MV-4-11 (cell line): Measurements from ENCODE around the gene POTEG.
"Not testable (repeated sequence)": the region's sequence is repeated elsewhere in the genome, so short reads cannot be mapped to it uniquely, and the experiment has no call there.

ENCODE experiments used
- DNase-seq: peaks from one replicate; lab custom pipeline; 2025; lab: John Stamatoyannopoulos, UW

The POTEG gene

DNA sequence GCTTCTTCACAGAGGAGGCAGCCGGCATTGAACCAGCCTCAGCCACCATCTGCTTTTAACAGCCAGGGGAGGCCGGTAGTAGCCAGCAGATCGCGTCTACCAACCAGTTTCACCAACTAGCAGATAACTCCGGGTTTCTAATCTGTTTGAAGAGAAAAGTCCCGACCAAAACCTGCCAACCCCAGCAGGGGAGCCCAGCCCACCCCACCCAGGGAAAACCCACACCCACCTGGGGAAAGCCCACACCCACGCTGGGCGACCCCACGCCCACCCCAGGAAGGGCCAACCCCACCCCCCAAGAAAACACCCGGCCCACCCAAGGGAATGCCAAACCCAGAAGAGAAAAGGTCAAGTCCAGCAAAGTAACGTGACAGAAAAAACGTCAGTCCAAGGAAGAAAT, at the start of gene POTEG:
Gene POTEG, minus strand, starts transcription at position 101 of the 400 bp plus-strand sequence. Its CDS starts 52 bp downstream, at position 49.
- not testable (repeated sequence) for DNase-seq

DNA sequence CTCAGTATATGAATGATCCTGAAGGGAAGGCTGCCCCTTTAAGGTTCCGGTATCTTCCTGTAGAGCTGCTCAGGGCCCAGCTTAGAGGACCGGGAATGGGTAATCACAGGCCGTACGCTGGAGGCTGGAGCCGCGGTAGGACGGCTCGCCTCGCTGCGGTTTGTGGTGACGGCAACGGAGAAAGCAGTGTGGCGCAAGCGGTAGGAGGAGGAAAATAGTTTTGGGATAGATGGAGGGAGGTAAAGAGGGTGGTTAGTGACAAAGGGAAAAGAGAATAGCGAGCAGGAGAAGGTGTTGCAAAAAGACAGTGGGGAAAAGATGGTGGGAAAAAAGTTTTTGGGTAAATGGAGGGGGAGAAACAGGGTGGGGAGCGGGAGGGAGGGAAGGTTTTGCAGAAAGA, 48.0 kb upstream of the POTEG start:
- DNase-seq, result not testable (repeated sequence)

DNA sequence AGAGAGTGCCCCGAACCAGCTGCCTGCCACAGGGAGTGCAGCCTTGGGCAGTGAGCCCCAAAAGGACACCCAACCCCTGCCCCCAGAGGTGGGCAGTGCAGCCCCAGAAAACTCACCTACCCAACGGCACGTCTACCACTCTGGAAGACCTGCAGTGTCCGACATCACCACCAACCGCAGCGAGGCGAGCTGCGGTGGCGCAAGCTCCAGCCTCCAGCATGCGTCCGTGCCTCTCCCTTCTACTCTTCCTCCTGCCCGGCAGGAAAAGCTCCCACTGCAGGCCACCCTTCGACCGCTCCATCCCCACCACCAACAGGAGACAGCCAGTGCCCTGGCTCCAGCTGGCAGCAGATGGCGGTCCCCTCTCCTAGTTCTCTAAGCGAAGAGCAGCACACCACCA, 47.3 kb upstream of the POTEG start:
- DNase-seq, result not testable (repeated sequence)

DNA sequence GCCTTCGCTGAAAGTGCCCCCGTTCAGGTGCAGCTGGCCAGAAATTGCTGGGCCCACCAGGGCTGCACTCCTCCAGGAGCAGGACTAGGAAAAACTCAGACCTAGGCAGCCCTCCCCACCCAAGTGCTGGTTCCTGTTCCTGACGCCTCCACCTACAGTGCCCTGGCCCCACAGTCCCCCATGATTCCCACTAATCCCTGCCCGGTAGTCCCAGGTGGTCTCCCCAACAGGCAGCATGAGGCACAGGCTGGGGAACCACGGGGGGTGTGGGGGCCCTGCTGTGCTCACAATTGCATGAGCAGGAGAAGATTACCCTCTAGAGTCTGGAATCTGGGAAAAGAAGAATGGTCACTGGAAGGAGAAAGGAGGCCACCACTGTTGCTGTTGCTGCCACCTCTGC, 46.4 kb upstream of the POTEG start:
- DNase-seq, result not testable (repeated sequence)

DNA sequence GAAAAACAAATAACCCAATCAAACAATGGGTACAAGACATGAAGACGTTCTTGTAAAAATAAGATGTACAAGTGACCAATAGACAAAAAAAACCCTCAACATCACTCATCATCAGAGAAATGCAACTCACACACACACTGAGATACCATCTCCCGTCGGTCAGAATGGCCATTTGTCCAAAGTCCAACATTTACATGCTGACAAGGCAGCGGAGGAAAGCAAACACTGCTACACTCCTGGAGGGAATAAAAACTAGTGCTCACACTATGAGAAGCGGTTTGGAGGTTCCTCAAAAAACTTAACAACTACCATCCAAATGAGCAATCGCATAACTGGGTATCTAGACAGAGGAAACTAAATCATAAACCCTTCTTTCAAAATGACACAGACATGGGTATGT, 11.6 kb upstream of the POTEG start:
- not testable (repeated sequence) for DNase-seq

DNA sequence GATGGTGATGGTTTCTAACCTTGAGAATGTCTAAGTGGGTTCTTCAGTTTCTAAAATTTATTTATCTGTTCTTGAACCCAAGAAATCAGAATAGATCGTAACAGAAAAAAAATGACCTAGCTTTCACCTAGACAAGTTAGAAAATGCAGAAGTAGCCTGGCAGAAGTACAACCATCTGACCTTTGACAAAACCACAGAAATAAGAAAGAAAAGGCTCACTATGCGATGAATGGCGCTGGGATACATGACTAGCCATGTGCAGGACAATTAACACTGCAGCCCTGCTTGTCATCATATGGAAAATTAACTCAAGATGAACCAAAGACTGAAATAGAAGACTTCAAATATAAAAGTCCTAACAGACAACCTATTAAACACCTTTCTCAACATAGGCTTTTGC, 5.7 kb upstream of the POTEG start:
- not testable (repeated sequence) for DNase-seq

DNA sequence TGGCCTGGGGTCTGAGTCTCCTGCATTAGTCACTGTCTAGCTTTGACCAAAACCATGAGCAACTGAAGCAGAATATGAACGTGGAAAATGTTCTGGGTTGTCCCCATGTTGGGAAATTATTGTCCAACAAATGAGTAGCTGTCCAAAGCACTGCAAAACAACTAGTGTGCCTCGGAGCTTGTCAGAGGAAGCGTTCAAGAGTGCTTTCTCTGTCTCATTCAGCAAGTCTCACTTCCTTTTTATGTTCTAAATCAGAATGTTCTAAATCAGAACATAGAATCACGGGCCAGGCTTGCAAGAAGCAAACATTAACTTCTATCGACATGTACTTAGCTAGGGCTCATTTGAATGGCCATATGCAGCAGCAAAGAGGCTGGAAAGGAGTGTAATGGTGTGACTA, 5.1 kb upstream of the POTEG start:
- not testable (repeated sequence) for DNase-seq

DNA sequence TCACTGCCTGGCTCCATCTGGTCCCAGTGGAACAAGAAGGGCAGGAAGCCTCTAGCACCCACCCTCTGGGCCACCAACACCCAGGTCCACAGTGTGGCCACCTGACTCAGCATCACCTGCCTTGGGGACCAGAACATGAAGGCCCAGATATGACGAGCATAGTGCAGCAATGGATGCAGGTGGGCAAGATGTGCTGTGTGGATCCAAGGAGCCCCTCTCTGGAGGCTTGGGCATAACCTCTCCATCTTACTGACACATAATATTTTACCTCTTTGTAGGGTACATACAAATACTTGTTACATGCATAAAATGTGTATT, 2.9 kb upstream of the POTEG start:
- not testable (repeated sequence) for DNase-seq

DNA sequence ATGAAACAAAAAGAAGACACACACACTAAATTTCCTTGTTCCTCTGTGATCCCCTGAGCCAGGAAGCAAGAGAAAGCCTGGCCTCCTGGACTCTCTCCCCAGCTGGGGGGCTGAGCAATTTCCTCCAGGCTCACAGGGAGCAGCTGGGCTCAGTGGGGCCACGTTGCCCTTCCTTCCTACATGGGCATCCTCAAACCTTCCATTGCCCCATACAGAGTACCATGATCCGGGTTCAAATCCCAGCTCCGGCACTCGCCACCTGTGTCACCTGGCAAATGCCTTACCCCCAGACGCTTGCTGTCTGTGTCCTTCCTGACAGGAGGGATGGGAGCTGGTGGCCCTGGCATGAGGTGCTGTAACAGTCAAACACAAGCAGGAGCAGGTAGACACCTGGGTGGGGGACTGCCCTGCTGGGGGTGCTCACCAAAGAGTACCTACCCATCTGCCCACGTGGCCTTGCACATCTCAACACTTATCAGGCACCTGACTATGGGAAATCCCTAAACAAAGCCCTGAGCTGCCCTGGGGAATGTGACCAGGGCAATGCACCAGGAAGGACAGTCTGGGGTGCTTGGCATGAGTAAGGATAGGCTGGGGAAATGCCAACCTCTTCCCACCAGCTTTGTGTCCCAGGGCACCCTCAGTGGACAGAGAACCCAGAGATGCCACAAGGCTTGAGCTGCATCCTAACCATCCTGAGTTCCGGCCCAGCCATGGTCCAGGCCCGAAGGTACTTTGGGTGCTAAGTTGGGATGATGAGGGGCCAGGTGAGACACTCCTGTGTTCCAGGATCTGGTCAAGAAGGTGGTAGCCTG, 2.4 kb upstream of the POTEG start:
- not testable (repeated sequence) for DNase-seq

DNA sequence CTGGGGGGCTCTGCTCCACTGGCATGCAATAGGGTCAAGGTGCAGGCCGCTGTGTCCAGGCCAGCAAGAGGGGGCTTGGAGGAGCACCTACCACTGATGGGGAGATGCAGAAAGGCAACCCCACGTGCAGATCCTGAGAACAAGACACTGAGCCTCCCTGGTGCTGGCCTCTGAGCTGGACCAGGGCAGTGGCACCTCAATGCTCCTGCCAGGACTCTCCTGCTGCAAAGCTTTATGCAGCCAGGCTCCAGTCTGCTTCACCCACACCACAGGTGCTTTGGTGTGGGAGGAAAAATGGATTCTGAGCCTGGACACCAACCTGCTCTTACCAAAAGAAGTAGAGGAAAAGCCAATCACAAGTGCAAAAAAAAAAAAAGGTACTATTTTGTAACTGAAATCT, 1.7 kb upstream of the POTEG start:
- DNase-seq, result not testable (repeated sequence)

DNA sequence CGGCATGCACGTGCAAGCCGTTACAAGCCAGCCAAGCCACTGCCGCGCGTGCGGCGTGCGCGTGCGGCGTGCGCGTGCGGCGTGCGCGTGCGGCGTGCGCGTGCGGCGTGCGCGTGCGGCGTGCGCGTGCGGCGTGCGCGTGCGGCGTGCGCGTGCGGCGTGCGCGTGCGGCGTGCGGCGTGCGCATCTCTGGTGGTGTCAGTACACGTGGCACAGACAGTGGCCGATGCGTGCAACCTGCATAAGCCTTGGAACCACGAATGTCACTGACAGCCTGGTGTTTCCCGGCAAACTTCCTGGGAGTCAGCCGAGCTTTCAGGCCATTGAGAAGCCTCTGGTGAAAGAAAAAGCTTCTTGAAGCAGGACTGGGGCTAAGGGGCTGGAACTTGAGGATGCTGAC, 750 bp upstream of the POTEG start:
- not testable (repeated sequence) for DNase-seq

DNA sequence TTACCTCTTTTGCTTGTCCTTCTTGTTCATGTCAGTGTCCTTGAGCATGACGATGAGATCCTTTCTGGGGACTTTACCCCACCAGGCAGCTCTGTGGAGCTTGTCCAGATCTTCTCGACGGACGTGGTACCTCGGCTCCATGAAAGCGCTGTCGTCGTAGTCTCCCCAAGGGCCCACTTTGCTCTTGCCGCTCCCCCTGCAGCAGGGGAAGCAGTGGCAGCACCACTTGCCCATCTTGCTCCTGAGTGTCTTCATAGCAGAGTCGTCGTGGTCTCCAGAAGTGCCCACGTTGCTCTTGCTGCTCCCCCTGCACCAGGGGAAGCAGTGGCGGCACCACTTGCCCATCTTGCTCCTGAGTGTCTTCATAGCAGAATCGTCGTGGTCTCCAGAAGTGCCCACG, 376 bp downstream of the POTEG start:
- not testable (repeated sequence) for DNase-seq

DNA sequence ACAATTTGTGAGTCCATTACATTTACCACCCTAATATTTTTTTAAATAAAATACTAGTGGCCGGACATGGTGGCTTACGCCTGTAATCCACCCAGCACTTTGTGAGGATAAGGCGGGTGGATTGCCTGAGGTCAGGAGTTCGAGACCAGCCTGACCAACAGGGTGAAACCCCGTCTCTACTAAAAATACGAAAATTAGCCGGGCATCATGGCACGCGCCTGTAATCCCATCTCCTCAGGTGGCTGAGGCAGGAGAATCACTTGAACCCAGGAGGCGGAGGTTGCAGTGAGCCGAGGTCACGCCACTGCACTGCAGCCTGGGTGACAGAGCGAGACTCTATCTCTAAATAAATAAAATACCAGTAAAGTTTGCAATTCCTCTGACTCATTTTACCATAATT, 25.6 kb downstream of the POTEG start:
- not testable (repeated sequence) for DNase-seq

DNA sequence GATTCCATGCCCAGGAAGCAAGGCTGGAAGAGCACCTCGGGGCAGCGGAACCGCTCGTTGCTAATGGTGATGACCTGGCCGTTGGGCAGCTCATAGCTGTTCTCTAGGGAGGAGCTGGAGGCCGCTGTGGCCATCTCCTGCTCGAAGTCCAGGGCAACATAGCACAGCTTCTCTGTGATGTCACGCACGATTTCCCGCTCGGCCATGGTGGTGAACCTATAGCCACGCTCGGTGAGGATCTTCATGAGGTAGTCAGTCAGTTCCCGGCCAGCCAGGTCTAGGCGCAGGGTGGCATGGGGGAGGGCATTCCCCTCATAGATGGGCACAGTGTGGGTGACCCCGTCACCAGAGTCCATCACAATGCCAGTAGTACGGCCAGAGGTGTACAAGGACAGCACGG, 32.0 kb downstream of the POTEG start:
- not testable (repeated sequence) for DNase-seq

DNA sequence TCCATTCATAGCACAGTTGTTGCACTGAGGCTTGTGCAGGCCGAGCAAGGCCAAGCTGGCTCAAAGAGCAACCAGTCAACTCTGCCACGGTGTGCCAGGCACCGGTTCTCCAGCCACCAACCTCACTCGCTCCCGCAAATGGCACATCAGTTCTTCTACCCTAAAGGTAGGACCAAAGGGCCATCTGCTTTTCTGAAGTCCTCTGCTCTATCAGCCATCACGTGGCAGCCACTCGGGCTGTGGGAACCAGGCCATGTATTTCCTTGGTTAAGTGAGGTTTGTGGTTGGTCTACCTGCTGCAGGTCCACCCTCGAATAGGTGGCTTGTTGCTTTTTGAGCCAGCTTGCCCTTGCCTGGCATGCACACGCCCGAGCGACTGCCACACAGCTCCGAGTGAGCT, 39.4 kb downstream of the POTEG start:
- DNase-seq, result not testable (repeated sequence)

DNA sequence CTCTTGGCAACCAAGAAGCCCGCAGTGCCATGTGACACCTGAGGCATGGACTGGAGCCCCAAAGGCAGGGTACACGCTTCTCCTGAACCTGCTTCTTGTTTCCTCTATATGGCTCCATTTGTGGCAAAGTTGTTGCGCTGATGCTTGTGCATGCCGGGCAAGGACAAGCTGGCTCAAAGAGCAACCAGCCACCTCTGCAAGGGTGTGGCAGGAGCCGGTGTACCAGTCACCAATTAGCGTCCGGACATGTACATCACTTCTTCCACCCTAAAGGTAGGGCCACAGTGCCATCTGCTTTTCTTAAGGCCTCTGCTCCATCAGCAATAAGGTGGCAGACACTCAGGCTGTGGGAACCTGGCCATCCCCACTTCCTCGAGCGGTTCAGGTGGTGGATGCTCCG, 43.9 kb downstream of the POTEG start:
- DNase-seq, result not testable (repeated sequence)

DNA sequence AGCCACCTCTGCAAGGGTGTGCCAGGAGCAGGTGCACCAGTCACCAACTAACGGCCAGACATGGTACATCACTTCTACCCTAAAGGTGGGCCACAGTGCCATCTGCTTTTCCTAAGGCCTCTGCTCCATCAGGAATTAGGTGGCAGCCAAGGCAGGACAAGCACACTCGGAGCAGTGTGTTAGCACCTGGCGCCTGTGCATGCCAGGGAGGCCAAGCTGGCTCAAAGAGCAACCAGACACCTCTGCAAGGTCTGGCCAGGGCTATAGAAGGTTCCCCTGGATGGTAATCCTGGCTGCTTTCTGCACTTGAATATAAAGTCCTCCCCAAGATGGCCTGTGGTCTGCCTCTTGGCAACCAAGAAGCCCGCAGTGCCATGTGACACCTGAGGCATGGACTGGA, 45.4 kb downstream of the POTEG start:
- DNase-seq, result not testable (repeated sequence)

DNA sequence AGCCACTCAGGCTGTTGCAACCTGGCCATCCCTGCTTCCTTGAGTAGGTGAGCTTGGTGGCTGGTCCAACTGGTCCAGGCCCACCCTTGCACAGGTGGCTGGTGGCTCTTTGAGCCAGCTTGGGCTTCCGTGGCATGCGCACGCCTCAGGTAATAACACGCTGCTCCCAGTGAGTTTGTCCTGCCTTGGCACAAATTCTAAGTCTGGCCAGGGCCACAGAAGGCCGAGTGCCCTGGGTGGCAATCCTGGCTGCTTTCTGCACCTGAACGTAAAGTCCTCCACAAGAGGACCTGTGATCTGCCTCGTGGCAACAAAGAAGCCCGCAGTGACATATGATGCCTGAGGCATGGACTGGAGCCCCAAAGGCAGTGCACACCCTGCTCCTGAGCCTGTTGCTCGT, 47.1 kb downstream of the POTEG start:
- DNase-seq, result not testable (repeated sequence)

DNA sequence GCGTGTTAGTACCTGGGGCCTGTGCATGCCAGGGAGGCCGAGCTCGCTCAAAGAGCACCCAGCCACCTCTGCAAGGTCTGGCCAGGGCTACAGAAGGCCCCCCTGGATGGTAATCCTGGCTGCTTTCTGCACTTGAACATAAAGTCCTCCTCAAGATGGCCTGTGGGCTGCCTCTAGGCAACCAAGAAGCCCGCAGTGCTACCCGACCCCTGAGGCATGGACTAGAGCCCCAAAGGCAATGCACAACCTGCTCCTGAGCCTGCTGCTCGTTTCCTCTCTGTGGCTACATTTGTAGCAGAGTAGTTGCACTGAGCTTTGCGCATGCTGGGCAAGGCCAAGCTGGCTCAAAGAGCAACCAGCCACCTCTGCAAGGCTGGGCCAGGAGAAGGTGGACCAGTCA, 47.8 kb downstream of the POTEG start:
- DNase-seq, result not testable (repeated sequence)

DNA sequence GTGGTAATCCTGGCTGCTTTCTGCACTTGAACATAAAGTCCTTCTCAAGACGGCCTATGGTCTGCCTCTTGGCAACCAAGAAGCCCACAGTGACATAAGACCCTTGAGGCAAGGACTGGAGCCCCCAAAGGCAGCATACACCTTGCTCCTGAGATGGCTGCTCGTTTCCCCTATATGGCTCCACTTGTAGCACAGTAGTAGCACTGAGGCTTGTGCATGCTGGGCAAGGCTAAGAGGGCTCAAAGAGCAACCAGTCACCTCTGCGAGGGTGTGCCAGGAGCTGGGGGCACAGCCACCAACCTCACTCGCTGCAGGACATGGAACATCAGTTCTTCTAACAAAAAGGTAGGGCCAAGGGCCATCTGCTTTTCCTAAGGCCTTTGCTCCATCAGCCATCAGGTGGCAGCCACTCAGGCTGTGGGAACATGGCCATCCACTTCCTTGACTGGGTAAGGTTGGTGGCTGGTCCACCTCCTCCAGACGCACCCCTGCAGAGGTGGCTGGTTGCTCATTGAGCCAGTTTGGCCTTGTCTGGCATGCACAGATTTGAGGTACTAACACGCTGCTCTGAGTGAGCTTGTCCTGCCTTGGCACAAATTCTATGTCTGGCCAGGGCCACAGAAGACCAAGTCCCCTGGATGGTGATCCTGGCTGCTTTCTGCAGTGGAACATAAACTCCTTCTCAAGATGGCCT, 49.9 kb downstream of the POTEG start:
- not testable (repeated sequence) for DNase-seq

DNA sequence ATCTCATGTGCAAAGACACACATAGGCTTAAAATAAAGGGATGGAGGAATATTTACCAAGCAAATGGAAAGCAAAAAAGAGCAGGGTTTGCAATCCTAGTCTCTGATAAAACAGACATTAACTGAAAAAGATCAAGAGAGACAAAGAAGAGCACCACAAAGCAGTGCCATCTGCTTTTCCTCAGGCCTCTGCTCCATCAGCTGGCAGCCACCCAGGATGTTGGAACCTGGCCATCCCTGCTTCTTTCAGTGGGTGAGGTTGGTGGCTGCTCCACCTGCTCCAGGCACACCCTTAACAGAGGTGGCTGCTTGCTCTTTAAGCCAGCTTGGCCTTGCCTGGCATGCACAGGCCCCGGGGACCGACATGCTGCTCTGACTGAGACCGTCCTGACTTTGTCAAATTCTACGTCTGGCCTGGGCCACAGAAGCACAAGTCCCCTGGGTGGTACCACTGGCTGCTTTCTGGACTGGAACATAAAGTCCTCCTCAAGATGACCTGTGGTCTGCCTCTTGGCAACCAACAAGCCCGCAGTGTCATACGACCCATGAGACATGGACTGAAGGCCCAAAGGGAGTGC, 51.0 kb downstream of the POTEG start:
- not testable (repeated sequence) for DNase-seq

DNA sequence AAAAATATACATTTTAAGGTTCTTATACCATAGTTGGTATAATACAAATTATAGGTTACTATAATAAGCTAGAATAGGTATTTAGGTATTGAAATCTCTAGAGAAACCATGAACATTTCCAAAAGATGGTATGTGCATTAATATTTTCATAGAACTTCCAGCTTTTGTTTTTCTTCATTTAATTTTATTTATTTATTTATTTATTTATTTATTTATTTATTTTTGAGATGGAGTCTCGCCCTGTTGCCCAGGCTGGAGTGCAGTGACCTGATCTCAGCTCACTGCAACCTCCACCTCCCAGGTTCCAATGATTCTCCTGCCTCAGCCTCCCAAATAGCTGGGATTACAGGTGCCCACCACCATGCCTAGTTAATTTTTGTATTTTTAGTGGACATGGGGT, 54.0 kb downstream of the POTEG start:
- not testable (repeated sequence) for DNase-seq

DNA sequence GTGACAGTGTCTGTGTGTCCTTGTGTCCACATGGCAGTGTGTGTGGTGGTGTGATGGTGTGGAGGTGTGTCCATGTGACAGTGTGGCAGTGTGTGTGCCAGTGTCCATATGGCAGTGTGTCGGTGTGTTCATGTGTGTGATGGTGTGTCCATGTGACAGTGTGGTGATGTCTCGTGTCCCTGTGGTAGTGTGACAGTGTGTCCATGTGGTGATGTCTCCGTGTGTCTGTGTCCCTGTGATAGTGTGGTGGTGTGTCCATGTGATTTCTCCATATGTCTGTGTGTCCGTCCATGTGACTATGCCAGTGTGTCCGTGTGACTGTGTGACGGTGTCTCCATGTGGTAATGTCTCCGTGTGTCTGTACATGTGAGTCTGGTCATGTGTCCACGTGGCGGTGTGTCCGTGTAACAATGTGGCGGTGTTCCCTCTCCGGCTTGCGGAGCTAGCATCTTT, 59.7 kb downstream of the POTEG start:
- DNase-seq, result not testable (repeated sequence)
